Measurements from ENCODE around the gene VAT1L.

DNA sequence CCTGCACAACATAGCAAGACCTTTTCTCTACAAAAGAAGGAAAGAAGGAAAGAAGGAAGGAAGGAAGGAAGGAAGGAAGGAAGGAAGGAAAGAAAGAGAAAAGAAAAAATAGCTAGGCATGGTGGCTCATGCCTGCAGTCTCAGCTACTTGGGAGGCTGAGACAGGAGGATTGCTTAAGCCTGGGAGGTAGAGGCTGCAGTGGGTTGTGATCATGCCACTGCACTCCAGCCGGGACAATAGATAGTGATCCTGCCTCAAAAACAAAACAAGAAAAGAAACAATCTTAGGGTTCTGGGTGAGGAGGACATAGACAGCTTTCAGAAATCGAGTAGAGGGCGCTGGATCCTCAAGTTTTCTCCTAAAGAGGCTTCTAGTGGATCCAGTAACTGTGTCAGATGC lies 174.3 kb downstream of the VAT1L start:
- TF ChIP-seq, protein P1, sequence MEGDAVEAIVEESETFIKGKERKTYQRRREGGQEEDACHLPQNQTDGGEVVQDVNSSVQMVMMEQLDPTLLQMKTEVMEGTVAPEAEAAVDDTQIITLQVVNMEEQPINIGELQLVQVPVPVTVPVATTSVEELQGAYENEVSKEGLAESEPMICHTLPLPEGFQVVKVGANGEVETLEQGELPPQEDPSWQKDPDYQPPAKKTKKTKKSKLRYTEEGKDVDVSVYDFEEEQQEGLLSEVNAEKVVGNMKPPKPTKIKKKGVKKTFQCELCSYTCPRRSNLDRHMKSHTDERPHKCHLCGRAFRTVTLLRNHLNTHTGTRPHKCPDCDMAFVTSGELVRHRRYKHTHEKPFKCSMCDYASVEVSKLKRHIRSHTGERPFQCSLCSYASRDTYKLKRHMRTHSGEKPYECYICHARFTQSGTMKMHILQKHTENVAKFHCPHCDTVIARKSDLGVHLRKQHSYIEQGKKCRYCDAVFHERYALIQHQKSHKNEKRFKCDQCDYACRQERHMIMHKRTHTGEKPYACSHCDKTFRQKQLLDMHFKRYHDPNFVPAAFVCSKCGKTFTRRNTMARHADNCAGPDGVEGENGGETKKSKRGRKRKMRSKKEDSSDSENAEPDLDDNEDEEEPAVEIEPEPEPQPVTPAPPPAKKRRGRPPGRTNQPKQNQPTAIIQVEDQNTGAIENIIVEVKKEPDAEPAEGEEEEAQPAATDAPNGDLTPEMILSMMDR (IDR thresholded peaks at IDR 0.05) = no peak
- no peak for TF ChIP-seq POLR2A (IDR thresholded peaks at IDR 0.05)
